SK-N-SH (cell line): Measurements from ENCODE around the gene TBC1D30. TPM values are rescaled to one million over a fixed set of nuclear protein-coding genes. Genes with fewer than 3 reads are reported as not detected.

Source experiments
- polyA plus RNA-seq, 3 experiments: library from polyadenylated mRNA; depleted of rRNA; stranded (reverse); fragments of >200 nt; gene quantifications; 2 replicates each; pipeline ENCODE4 v1.2.3, GENCODE V29; 2012

The TBC1D30 gene
- polyA plus RNA-seq, 1 of the 3 experiments (the other 2 are of a cell fraction) = 0.23 TPM

Other genes starting within 250 kb of the TBC1D30 start
- gene RASSF3, start 214.2 kb upstream of the TBC1D30 start, polyA plus RNA-seq (2012; rRNA removed) = 11.1 and 15.0 TPM in 2 replicates
- 74.8 and 93.8 TPM in 2 replicates for gene GNS, start 65.2 kb upstream of the TBC1D30 start, polyA plus RNA-seq (2012; rRNA removed)